OCI-LY1 (cell line): ENCODE results near the gene SAP30L.

Experiments
- H2AFZ ChIP-seq: fragments of 200-600 bp; sonication (generic), shearing (Covaris generic); 2 replicates; pipeline ENCODE4 v1.6.0; 2014; ENCODE audit warnings: antibody characterized with exemption, mild to moderate bottlenecking, low read length
- H3F3A ChIP-seq: fragments of 200-600 bp; sonication (generic), shearing (Covaris generic); 2 replicates; pipeline ENCODE4 v1.6.0; 2014; ENCODE audit warnings: mild to moderate bottlenecking, antibody characterized with exemption, low read length, moderate library complexity; ENCODE audit not compliant: insufficient read depth
- H3K27ac ChIP-seq: fragments of 200-600 bp; sonication (generic); 2 replicates; pipeline ENCODE4 v1.5.1; 2014; ENCODE audit warnings: low read length, mixed run types, mild to moderate bottlenecking, low read depth; ENCODE audit not compliant: poor library complexity, severe bottlenecking
- H3K27me3 ChIP-seq: fragments of 200-600 bp; sonication (generic); 2 replicates; pipeline ENCODE4 v1.6.0; 2014; ENCODE audit warnings: antibody characterized with exemption, mild to moderate bottlenecking, low read length, moderate library complexity; ENCODE audit not compliant: insufficient read depth
- H3K36me3 ChIP-seq: fragments of 200-600 bp; sonication (generic); 2 replicates; pipeline ENCODE4 v1.6.1; 2014; ENCODE audit warnings: mild to moderate bottlenecking, antibody characterized with exemption, low read length, moderate library complexity, mixed read lengths; ENCODE audit not compliant: insufficient read depth
- H3K4me1 ChIP-seq: fragments of 200-600 bp; sonication (generic); 2 replicates; pipeline ENCODE4 v1.5.1; 2014; ENCODE audit warnings: mild to moderate bottlenecking, low read length, moderate library complexity; ENCODE audit not compliant: insufficient read depth, severe bottlenecking
- H3K4me2 ChIP-seq: fragments of 200-600 bp; sonication (generic), shearing (Covaris generic); 2 replicates; pipeline ENCODE4 v1.6.1; 2014; ENCODE audit warnings: low read length
- H3K4me3 ChIP-seq: fragments of 200-600 bp; sonication (generic); 2 replicates; pipeline ENCODE4 v1.5.1; 2014; ENCODE audit warnings: low read length, low read depth, mild to moderate bottlenecking, mixed read lengths; ENCODE audit not compliant: poor library complexity, severe bottlenecking
- H3K79me2 ChIP-seq: fragments of 200-600 bp; shearing (Covaris generic); 2 replicates; pipeline ENCODE4 v1.6.1; 2016; ENCODE audit warnings: mixed run types, low read length, mixed read lengths; ENCODE audit not compliant: insufficient read depth
- H3K9ac ChIP-seq: fragments of 200-600 bp; sonication (generic), shearing (Covaris generic); 2 replicates; pipeline ENCODE4 v1.6.1; 2014; ENCODE audit warnings: mild to moderate bottlenecking, low read length, mixed read lengths
- H3K9me2 ChIP-seq: fragments of 200-600 bp; sonication (generic), shearing (Covaris generic); 2 replicates; pipeline ENCODE4 v1.6.1; 2014; ENCODE audit warnings: low read depth, mild to moderate bottlenecking, low read length, mixed read lengths
- H3K9me3 ChIP-seq: fragments of 200-600 bp; shearing (Covaris generic); 2 replicates; pipeline ENCODE4 v1.6.1; 2014; ENCODE audit warnings: low read length, mixed read lengths
- H4K20me1 ChIP-seq: fragments of 200-600 bp; sonication (generic), shearing (Covaris generic); 2 replicates; pipeline ENCODE4 v1.6.0; 2016; ENCODE audit warnings: mild to moderate bottlenecking, low read length; ENCODE audit not compliant: insufficient read depth
- EZH2 ChIP-seq: fragments of 200-600 bp; sonication (generic), shearing (Covaris generic); IDR thresholded peaks from 2 replicates; pipeline ENCODE4 v1.8.0; 2017; ENCODE audit warnings: borderline replicate concordance, mixed run types, mild to moderate bottlenecking, antibody characterized with exemption, low read length, moderate library complexity, mixed read lengths
- TF ChIP-seq, protein P1 (sequence below): fragments of 200-600 bp; sonication (generic), shearing (Covaris generic); IDR thresholded peaks from 2 replicates; pipeline ENCODE4 v1.5.1; 2017; ENCODE audit warnings: mild to moderate bottlenecking, antibody characterized with exemption, low read length, moderate library complexity, mixed read lengths

SAP30L gene

DNA sequence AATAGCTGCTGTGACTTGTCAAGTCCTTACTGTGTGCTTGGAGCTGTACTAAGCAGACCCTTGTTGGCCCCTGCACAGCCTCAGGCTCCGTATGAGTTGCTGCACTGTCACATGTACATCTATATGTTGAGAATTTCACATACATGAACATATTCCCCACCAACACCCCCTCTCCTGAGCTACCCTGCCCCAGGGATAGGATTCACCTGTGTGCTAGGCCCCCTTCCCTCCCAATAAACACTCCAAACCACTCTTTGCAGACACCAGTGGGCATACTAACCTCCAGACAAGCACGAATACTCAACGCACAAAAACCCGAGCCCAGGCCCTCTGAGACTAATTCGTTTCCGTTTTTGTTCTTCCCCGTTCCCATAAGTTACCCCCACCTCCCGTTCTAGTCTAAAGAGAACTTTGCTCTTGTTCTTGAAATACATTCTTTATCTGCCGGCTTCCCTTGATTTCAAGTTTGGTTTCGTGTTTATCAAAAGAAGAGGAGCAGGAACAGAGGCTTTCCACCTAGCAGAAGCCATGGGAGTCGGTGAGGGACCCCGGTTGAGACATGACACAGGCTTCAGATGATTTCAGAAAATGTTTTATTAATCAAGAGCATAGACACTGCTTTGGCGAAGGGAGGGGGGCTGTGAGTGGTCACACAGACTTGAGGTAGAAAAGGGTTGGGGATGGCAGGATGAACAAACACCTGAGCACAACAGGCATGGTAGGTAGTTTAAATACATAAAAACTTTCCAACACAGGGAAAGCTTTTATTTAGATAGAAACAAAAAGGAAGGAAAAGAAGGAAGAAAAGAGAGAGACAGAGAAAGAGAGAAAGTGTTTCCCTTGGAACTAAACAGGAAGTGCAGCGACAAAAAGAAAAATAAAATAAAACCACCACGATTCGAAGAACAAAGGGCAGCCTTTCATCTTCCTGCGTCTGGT is 28.9 kb downstream of the SAP30L start:
- Histone ChIP-seq H3K27me3 (no peaks in the 10 kb centered on the region), H3K27ac (no peak overlapping the region), H3K79me2 (no peaks in the 10 kb centered on the region), H4K20me1 (no peaks in the 10 kb centered on the region), H3K36me3 (no peaks in the 10 kb centered on the region), H3K4me3 (no peak overlapping the region), H3F3A (no peaks in the 10 kb centered on the region), H3K9ac (no peak overlapping the region), H3K9me2 (no peaks in the 10 kb centered on the region), H3K9me3 (no peaks in the 10 kb centered on the region), H3K4me2 (no peak overlapping the region), H3K4me1 (no peaks in the 10 kb centered on the region), H2AFZ (no peak overlapping the region)
- TF ChIP-seq, protein P1, sequence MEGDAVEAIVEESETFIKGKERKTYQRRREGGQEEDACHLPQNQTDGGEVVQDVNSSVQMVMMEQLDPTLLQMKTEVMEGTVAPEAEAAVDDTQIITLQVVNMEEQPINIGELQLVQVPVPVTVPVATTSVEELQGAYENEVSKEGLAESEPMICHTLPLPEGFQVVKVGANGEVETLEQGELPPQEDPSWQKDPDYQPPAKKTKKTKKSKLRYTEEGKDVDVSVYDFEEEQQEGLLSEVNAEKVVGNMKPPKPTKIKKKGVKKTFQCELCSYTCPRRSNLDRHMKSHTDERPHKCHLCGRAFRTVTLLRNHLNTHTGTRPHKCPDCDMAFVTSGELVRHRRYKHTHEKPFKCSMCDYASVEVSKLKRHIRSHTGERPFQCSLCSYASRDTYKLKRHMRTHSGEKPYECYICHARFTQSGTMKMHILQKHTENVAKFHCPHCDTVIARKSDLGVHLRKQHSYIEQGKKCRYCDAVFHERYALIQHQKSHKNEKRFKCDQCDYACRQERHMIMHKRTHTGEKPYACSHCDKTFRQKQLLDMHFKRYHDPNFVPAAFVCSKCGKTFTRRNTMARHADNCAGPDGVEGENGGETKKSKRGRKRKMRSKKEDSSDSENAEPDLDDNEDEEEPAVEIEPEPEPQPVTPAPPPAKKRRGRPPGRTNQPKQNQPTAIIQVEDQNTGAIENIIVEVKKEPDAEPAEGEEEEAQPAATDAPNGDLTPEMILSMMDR = no peak
- TF ChIP-seq EZH2 = no peak

DNA sequence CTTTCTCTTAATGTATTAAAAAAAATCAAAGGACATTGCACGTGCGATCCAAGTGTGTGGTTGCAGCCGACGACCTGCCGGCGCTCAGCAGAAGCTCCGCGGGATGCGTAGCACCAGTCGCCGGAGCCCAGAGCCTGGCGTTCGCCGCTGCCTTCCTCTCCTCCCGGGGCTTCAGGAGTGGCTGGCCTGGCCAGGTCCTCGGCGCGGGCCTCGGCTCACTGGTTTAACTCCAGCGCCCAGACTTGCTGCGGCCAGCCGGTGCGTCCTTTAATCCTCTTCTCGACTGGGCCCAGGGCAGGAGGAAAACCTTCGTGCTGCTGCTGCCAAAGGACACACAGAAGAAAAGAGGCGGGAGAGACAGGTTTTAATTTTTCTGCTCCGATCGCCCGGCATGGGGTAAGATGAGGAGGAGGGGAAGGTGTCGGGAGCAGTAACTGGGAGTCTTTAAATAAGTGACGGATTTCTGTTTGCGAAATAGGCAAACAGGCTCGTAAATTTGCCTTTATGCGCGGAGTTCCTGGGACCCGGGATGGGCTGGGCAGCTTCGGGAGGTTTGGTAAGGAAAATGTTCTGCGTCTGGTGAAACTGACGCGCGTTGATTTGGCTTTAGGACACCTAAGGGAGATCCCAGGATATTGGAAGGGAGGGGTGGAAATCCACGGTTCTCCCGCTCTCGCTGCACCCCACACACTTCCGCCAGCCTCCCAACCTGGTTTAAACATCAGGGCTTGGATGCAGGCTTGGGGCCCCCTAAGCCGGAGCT is 30.0 kb downstream of the SAP30L start:
- Histone ChIP-seq H2AFZ (no peak overlapping the region), H3K79me2 (no peaks in the 10 kb centered on the region), H3K36me3 (no peaks in the 10 kb centered on the region), H3K4me3 (no peak overlapping the region), H3K9ac (no peak overlapping the region), H3K27ac (no peak overlapping the region), H3K4me2 (no peak overlapping the region), H4K20me1 (no peaks in the 10 kb centered on the region), H3K9me2 (no peaks in the 10 kb centered on the region), H3F3A (no peaks in the 10 kb centered on the region), H3K9me3 (no peaks in the 10 kb centered on the region), H3K27me3 (no peaks in the 10 kb centered on the region), H3K4me1 (no peaks in the 10 kb centered on the region)
- TF ChIP-seq EZH2 = no peak
- TF ChIP-seq, protein P1 = no peak

DNA sequence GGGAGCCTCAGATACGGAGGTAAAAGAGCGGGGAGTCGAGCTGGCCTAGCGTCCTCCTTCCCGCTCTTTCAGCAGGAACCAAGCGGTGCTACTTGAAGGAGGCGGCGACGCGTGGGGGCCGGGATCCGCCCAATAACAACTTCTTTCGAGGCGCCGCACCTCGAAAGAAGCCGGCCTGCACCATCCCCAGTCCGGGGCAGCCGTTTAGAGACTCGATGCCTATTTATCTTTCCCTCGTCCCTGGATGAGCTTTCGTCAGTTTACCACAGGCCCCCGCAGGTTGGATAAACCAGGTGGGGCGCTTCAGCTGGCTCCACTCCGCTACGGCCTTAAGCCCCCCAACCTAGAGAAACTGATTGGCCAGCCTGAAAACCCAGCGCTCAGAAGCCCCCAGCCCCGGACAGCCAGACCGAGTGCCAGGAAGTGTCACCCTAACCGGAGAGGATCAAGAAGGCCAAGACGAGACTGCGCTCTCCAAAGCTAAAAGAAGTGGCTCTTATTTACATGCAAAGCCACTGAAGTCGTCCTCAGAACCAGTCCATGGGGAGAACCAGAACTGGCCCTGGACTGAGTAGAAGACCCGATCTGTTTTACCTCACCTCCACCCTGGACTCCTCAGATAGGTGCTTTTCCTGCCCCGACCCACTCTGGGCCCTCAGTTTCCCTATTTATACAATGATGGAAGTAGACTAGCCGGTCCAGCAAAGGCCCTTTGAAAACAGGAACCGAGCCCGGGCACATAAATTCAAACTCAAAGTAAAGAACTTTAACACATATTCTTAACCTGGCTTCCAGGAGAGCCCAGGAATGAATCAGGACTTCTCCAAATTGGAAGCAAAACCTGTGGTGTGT is 30.8 kb downstream of the SAP30L start:
- Histone ChIP-seq H3K4me1 (no peaks in the 10 kb centered on the region), H4K20me1 (no peaks in the 10 kb centered on the region), H3K9ac (no peak overlapping the region), H2AFZ (no peak overlapping the region), H3K79me2 (no peaks in the 10 kb centered on the region), H3K4me3 (no peak overlapping the region), H3F3A (no peaks in the 10 kb centered on the region), H3K36me3 (no peaks in the 10 kb centered on the region), H3K9me3 (no peaks in the 10 kb centered on the region), H3K9me2 (no peaks in the 10 kb centered on the region), H3K4me2 (no peak overlapping the region), H3K27ac (no peak overlapping the region), H3K27me3 (no peaks in the 10 kb centered on the region)
- no peak for TF ChIP-seq EZH2
- TF ChIP-seq, protein P1 = no peak
